Caki2 (cell line): Measurements from ENCODE around the gene ITGA2B. TPM values are rescaled to one million over a fixed set of nuclear protein-coding genes. Genes with fewer than 3 reads are reported as not detected.
"Not testable (repeated sequence)": the region's sequence is repeated elsewhere in the genome, so short reads cannot be mapped to it uniquely, and the experiment has no call there.

Experiments
- DNase-seq: peaks from one replicate; pipeline ENCODE4 v3.0.0-alpha.2; 2015; ENCODE audit warnings: low read depth
- in situ Hi-C: cut with HindIII; loops from 2 replicates; pipeline ENCODE4 v1.10.0; 2016; ENCODE audit warnings: low sequenced_read_pairs, low pct_unique_long_range_greater_than_20kb, mixed read lengths
- total RNA-seq: library from RNA; depleted of rRNA; stranded (reverse); fragments of >200 nt; shearing (Covaris generic); gene quantifications from 2 replicates; pipeline ENCODE4 v1.2.3, GENCODE V29; 2014; ENCODE audit warnings: low replicate concordance

Gene ITGA2B
- total RNA-seq, 1 experiment from 2014 or later = 3.3 TPM

- in situ Hi-C loops = no loop called here
These were observed 13.3 kb downstream of the ITGA2B start for GRCh38 chr17:44376124-44376523.

DNA sequence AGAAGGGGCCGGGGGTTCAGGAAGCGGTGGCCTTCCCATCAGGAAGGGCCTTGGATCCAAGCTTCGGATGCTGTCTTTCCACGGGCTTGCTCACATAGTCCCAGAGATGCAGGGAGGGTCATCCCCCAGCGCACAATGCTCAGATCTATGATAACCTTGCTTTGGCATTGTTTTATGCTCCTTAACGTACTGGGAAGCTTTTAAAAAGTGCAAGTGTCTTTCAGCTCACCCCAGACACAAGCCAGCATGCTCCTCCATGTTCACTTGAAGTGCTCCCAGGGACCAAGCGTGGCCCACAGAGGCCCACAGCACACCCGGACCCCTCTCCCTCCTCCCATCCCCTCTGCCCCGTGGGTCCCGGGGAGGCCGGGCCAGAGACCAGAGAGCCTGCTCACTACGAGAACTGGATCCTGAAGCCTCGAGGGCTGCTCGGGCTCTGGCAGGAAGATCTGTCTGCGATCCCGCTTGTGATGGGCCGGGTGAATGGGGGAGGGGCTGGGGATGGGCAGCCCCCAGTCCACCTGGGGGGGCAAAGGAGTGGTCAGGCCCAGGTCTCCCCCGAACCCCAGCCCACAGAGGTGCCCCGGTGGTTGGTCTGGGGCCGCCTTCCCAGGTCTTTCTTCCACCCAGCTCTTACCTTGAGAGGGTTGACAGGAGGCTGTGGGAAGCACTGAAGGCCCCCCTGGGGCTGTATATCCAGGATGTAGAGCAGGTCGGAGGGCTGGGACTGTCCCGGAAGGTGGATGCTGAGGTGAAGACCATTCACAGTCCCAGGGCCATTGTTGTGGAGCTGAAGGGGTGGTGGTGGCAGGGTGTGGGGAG is 14.0 kb downstream of the ITGA2B start:
- in situ Hi-C loops = no loop called here

More at GRCh38 chr17:44376124-44376523, 13.3 kb downstream of the ITGA2B start:
- DNase-seq = no peak

DNA sequence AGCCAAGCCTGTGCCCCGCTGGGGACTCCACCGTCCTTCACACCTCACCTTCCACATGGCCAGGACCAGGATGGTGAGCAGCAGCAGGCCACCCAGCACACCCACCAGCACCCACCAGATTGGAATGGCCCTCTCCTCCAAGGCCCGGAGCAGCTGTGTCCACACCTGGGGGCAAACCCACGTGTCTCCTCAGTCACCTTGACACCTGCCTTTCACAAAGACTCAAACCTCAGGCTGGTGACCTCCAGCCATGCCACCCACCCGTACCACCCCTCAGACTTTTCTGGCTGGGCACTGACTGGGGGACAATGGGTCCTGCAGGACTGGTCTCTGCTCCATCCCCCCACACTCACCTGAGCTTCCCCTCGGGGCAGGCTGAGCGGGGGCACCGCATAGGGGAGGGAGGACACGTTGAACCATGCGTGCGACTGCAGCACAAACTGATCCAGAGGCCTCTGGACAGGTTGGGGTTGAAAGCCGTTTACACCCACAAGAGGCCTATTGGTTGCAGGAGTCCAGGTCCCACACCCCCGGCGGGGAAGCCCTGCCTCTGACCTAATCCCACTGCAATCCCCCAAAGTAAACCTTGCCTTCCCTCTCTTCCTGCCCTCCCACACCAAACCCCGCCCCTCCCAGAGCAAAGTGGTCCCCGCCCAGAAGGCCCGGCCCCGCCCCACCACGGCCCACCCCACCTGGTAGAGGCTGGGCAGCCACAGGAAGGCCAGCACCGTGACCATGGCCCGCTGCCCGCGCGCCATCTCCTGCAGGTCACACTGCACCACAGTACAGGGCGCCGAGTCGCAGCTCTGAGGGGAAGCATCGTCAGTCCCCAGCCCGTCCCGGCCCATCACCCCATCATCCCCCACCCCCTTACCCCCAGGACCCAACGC is 14.9 kb downstream of the ITGA2B start:
- DNase-seq = no peak
- in situ Hi-C loops = no loop called here

More for the DNA sequence above, 14.0 kb downstream of the ITGA2B start:
- no peak for DNase-seq

- in situ Hi-C loops = no loop called here
- no peak for DNase-seq
These were observed 17.4 kb downstream of the ITGA2B start for GRCh38 chr17:44372036-44372435.

- in situ Hi-C loops, DNase-seq: not testable (repeated sequence)
These were observed 19.9 kb downstream of the ITGA2B start for GRCh38 chr17:44369414-44370023.

GRCh38 chr17:44368391-44369243 is 20.8 kb downstream of the ITGA2B start:
- DNase-seq, in situ Hi-C loops: not testable (repeated sequence)

DNA sequence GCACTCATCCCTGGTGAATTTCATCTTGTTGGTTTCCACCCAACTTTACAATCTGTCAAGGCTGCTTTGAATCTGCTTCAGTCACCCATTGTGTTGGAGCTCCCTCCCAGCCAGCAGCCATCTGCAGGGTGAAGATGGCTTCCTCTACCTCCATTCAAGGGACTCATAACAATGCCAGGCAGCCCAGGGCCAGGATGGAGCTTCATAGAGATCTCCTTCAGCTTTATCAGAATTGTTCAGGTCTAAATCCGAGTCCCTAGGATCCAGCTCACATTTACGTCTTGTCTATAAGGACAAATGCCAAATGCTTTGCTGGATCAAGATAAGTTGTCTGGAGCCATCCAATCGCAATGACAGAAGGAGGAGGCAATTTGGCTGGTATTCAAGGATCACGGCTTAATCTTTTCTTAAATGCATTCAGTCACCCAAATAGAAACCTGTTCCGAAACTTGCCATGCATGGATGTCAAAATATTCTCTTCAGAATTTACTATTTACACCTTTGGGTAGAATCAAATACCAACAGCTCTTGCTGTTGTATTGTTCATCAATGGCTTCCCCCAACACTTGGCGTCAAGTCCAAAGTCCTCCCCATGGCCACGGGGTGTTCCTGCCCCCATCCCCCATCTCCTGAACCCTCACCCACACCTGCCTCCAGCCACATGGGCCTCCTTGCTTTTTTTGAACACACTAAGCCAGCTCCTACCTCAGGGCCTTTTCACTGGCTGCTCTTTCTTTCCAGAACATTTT is 22.0 kb downstream of the ITGA2B start:
- DNase-seq = no peak
- in situ Hi-C loops = no loop called here

DNA sequence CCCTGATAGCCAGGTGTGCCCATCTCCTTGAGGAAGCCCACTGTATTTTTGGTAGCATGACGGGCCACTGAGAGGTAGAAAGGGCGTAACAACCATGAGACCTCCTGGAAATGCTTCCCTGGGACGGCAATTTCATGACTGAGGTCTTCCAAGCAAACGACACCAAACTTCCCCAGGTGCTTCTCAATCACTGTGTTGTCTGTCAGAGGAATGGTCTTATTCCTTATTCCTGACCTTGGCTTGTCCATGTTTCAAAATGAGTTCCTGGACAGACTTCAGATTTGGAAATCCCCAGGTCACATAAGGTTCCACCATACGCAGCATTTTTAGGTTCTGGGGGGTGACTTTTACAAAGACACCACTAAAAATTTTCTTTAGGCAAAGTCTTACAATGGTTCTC is 24.4 kb downstream of the ITGA2B start:
- in situ Hi-C loops, DNase-seq: not testable (repeated sequence)

DNA sequence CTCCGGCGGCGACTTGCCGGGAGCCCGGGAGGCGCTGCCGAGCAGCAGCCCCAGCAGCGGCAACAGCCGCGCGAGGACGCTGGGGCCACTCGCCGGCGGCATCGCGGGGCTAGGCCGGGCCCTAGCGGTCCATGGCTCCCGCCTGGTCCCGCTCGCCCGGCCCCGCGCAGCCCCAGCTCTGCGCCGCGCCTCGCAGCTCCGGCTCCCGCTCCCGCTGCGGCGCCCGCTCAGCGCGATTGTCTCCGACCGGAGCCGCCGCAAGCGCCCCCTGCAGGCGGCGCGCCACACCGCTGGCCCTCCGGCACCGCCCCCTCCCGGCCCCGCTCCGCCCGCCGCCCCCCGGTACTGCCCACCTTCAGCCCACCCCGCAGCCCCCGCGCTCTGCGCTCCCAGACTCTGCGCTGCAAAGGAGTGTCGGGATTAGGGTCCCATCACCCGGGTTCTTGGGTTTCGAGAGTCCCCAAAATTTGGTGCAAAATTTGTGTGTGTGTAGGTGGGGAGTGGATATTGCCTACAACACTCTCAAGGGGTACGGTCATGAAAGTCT is 25.8 kb downstream of the ITGA2B start, which contains the start of gene FAM171A2:
Gene FAM171A2 (minus strand): TSS at position 241 of the 547 bp plus-strand sequence. CDS start 139 bp downstream, at position 102.
- in situ Hi-C loops = no loop called here
- DNase-seq = peak; percentile 52

GRCh38 chr17:44362949-44363612 is 26.4 kb downstream of the ITGA2B start:
- DNase-seq = no peak
- in situ Hi-C loops = no loop called here

- in situ Hi-C loops = no loop called here
These were observed 26.9 kb downstream of the ITGA2B start for GRCh38 chr17:44362459-44362948.

DNA sequence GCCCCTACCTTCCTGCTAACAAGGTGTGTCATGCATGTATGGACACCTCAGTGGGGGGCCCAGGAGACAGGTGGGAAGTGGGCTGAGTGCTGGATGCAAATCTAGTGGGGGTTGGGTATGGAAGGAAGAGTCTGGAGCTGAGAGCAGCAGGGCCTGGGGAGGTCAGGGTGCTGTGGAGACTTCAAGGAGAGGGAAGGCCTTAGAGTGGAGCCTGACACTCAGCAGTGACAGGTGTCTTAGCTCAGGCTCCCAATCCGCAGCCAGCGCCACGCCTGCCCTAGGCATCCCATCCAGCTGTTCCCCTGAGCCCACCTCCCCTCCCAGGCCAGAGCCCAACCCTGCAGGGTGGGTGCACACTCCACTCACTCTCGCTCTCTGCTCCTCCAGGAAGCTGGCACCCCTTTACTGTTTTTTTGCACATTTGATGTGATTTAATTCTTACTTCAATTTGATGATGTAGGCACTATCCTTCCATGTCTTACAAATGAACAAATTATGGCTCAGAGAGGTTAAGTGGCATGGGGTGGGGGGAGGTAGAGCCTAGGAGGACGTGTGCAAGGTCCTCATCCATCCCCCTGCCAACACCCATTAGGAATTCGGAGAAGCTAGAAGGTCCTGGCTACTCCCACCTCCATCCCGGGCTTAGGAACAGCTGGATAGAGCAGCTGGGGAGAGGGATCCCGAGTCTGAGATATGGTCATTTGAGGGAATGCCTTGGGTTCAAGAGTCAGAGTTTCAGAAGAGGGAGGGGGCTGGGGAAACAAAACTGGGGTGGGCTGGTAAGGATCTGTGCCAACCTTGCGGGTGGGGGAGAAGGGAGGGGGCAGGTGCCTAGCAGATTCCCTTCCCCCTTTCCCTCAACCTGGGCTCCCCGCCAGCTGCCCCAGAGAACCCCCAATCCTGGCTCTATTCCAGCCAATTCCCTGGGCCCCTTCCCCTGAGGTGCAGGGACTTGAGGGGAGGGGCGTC is 27.9 kb downstream of the ITGA2B start:
- in situ Hi-C loops = no loop called here
- no peak for DNase-seq

More at GRCh38 chr17:44362459-44362948, 26.9 kb downstream of the ITGA2B start:
- DNase-seq = no peak

DNA sequence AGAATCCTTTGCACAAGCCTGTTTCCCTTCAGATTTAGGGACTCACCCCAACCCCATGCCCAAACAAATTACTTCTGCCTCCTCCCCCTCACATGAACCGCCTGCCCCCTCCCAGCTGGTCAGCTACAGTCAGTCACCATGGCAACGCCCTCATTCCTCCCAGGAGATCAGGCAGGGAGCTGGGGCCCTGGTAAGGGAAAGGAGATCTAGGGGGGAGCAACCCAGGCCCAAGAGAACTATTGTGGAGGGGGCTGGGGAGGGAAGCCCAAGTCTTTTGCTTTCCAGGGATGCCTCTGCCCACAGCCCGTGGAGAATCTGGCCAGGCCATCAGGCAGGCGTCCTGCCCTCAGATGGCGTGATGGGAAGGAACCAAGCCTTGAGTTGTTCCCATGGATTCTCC is 28.6 kb downstream of the ITGA2B start:
- DNase-seq = no peak
- in situ Hi-C loops = no loop called here

- in situ Hi-C loops = no loop called here
- DNase-seq = no peak
These were observed 29.3 kb downstream of the ITGA2B start for GRCh38 chr17:44360144-44360533.

- in situ Hi-C loops = no loop called here
- DNase-seq = no peak
These were observed 29.8 kb downstream of the ITGA2B start for GRCh38 chr17:44359458-44360143.
